Rectal smooth muscle tissue (tissue), 1 donor: ENCODE results near the gene LRRC10.

Source experiments
- H3K27ac ChIP-seq: one replicate; pipeline ENCODE4 v1.7.0; 2013; ENCODE audit warnings: low read depth, low read length, inconsistent platforms
- H3K27me3 ChIP-seq: one replicate; pipeline ENCODE4 v1.7.0; 2013; ENCODE audit warnings: low read length; ENCODE audit not compliant: control insufficient read depth, insufficient read depth
- H3K36me3 ChIP-seq: one replicate; pipeline ENCODE4 v1.7.0; 2013; ENCODE audit warnings: low read length; ENCODE audit not compliant: control insufficient read depth, insufficient read depth
- H3K4me1 ChIP-seq: one replicate; pipeline ENCODE4 v1.7.0; 2013; ENCODE audit warnings: low read length; ENCODE audit not compliant: control insufficient read depth, insufficient read depth
- H3K4me3 ChIP-seq: one replicate; pipeline ENCODE4 v1.7.0; 2013; ENCODE audit warnings: low read length
- H3K9ac ChIP-seq: one replicate; pipeline ENCODE4 v1.7.0; 2013; ENCODE audit warnings: low read length

Gene LRRC10

GRCh38 chr12:69583203-69583602 is 27.5 kb downstream of the LRRC10 start:
- Histone ChIP-seq H3K4me1 (peaks cover 3% of the 10 kb centered on the region), H3K27me3 (no peaks in the 10 kb centered on the region)

GRCh38 chr12:69580074-69580473 is 30.6 kb downstream of the LRRC10 start:
- no peak overlapping the region for H3K9ac ChIP-seq
- no peaks in the 10 kb centered on the region for H3K4me1 ChIP-seq
- H3K36me3 ChIP-seq: no peaks in the 10 kb centered on the region
- no peaks in the 10 kb centered on the region for H3K27me3 ChIP-seq
- no peak overlapping the region for H3K4me3 ChIP-seq
- H3K27ac ChIP-seq: no peak overlapping the region

More at GRCh38 chr12:69583203-69583602, 27.5 kb downstream of the LRRC10 start:
- Histone ChIP-seq H3K27ac (no peak overlapping the region), H3K9ac (no peak overlapping the region), H3K36me3 (peaks cover 12% of the 10 kb centered on the region), H3K4me3 (no peak overlapping the region)

GRCh38 chr12:69579029-69579428 is 31.7 kb downstream of the LRRC10 start:
- H3K4me1 ChIP-seq: no peaks in the 10 kb centered on the region
- no peaks in the 10 kb centered on the region for H3K27me3 ChIP-seq
- no peak overlapping the region for H3K4me3 ChIP-seq
- H3K36me3 ChIP-seq: peaks cover 2% of the 10 kb centered on the region
- H3K9ac ChIP-seq: no peak overlapping the region
- no peak overlapping the region for H3K27ac ChIP-seq

GRCh38 chr12:69578283-69578682 is 32.4 kb downstream of the LRRC10 start:
- Histone ChIP-seq H3K4me1 (no peaks in the 10 kb centered on the region), H3K9ac (no peak overlapping the region), H3K4me3 (no peak overlapping the region), H3K36me3 (peaks cover 5% of the 10 kb centered on the region), H3K27me3 (no peaks in the 10 kb centered on the region), H3K27ac (no peak overlapping the region)

GRCh38 chr12:69575346-69575745 is 35.4 kb downstream of the LRRC10 start:
- Histone ChIP-seq H3K4me3 (no peak overlapping the region), H3K27ac (no peak overlapping the region), H3K36me3 (peaks cover 7% of the 10 kb centered on the region), H3K27me3 (no peaks in the 10 kb centered on the region), H3K4me1 (no peaks in the 10 kb centered on the region), H3K9ac (no peak overlapping the region)

- Histone ChIP-seq H3K4me3 (no peak overlapping the region), H3K27me3 (no peaks in the 10 kb centered on the region), H3K27ac (no peak overlapping the region), H3K4me1 (no peaks in the 10 kb centered on the region), H3K36me3 (peaks cover 12% of the 10 kb centered on the region), H3K9ac (no peak overlapping the region)
Measured at GRCh38 chr12:69570545-69571399, 39.9 kb downstream of the LRRC10 start.

- Histone ChIP-seq H3K9ac (no peak overlapping the region), H3K27me3 (no peaks in the 10 kb centered on the region), H3K4me1 (no peaks in the 10 kb centered on the region), H3K27ac (no peak overlapping the region), H3K4me3 (no peak overlapping the region), H3K36me3 (peaks cover 12% of the 10 kb centered on the region)
Measured at GRCh38 chr12:69570000-69570516, 40.6 kb downstream of the LRRC10 start.

GRCh38 chr12:69569236-69569635 is 41.5 kb downstream of the LRRC10 start:
- no peaks in the 10 kb centered on the region for H3K27me3 ChIP-seq
- no peak overlapping the region for H3K4me3 ChIP-seq
- no peak overlapping the region for H3K9ac ChIP-seq
- no peaks in the 10 kb centered on the region for H3K4me1 ChIP-seq
- H3K36me3 ChIP-seq: peaks cover 15% of the 10 kb centered on the region
- no peak overlapping the region for H3K27ac ChIP-seq

GRCh38 chr12:69566603-69567002 is 44.1 kb downstream of the LRRC10 start:
- Histone ChIP-seq H3K9ac (no peak overlapping the region), H3K27me3 (no peaks in the 10 kb centered on the region), H3K4me3 (no peak overlapping the region), H3K36me3 (peaks cover 11% of the 10 kb centered on the region), H3K27ac (no peak overlapping the region), H3K4me1 (no peaks in the 10 kb centered on the region)

GRCh38 chr12:69563166-69563762 is 47.4 kb downstream of the LRRC10 start:
- no peaks in the 10 kb centered on the region for H3K27me3 ChIP-seq
- no peak overlapping the region for H3K4me3 ChIP-seq
- no peak overlapping the region for H3K9ac ChIP-seq
- no peaks in the 10 kb centered on the region for H3K4me1 ChIP-seq
- no peak overlapping the region for H3K27ac ChIP-seq
- peaks cover 7% of the 10 kb centered on the region for H3K36me3 ChIP-seq
